ENCODE measurements around the gene LCNL1.

DNA sequence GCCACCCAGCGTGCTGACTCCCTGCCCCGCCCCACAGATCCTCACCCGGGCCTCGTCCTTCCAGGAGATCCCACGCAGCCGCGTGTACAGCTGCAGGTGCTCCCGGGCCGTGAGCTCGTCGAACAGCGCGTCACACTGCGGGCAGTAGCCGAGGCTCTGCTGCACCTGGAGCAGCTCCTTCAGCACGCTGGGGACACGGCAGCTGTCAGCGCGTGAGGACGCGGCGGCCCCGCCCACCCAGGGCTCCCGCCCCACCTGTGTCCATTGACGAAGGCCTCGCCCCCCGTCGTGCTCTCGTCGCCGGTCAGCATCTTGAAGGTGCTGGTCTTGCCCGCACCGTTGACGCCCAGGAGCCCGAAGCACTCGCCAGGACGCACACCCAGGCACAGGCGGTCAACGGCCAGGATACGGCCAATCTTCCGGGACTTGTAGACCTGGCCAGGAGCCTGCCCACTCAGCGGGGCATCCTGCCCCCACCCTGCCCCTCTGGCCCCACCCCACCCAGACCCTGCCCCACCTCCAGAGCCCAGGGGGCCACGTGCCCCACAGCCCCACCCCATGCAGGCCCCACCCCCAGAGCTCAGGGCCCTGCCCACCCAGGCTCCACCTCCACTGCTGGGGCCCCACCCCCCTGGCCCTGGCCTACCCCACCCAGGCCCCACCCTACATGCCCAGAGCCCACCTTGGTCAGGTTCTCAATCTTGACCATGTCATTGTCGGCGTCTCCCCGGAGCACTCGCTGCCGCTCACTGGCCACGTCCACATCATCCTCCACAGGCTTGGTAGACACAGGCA is 27.3 kb downstream of the LCNL1 start:
- TF ChIP-seq, protein P1, sequence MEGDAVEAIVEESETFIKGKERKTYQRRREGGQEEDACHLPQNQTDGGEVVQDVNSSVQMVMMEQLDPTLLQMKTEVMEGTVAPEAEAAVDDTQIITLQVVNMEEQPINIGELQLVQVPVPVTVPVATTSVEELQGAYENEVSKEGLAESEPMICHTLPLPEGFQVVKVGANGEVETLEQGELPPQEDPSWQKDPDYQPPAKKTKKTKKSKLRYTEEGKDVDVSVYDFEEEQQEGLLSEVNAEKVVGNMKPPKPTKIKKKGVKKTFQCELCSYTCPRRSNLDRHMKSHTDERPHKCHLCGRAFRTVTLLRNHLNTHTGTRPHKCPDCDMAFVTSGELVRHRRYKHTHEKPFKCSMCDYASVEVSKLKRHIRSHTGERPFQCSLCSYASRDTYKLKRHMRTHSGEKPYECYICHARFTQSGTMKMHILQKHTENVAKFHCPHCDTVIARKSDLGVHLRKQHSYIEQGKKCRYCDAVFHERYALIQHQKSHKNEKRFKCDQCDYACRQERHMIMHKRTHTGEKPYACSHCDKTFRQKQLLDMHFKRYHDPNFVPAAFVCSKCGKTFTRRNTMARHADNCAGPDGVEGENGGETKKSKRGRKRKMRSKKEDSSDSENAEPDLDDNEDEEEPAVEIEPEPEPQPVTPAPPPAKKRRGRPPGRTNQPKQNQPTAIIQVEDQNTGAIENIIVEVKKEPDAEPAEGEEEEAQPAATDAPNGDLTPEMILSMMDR (IDR thresholded peaks at IDR 0.05), result no peak
- TF ChIP-seq EZH2 (IDR thresholded peaks at IDR 0.05), result no peak
